CD4-positive, alpha-beta T cell treated with Interleukin-6 for 4 hours (primary cell): ENCODE measurements around the gene RYR2.

Experiments
- DNase-seq: peaks from one replicate; pipeline ENCODE4 v3.0.0-alpha.2; 2020; ENCODE audit warnings: mixed read lengths

The RYR2 gene

GRCh38 chr1:237478082-237478481, 436.1 kb downstream of the RYR2 start:
- DNase-seq, result no peak

GRCh38 chr1:237478842-237479241, 436.9 kb downstream of the RYR2 start:
- no peak for DNase-seq

GRCh38 chr1:237482777-237483176, 440.8 kb downstream of the RYR2 start:
- DNase-seq, result no peak

GRCh38 chr1:237492359-237492758, 450.4 kb downstream of the RYR2 start:
- DNase-seq, result no peak

- no peak for DNase-seq
These were observed 458.6 kb downstream of the RYR2 start for GRCh38 chr1:237500566-237500965.

GRCh38 chr1:237503292-237503691, 461.3 kb downstream of the RYR2 start:
- no peak for DNase-seq

- DNase-seq, result no peak
These were observed 465.0 kb downstream of the RYR2 start for GRCh38 chr1:237507005-237507404.

GRCh38 chr1:237509748-237510147, 467.8 kb downstream of the RYR2 start:
- DNase-seq, result no peak

- DNase-seq, result no peak
These were observed 483.1 kb downstream of the RYR2 start for GRCh38 chr1:237525102-237525501.

- no peak for DNase-seq
These were observed 485.8 kb downstream of the RYR2 start for GRCh38 chr1:237527761-237528160.

GRCh38 chr1:237528545-237528944, 486.6 kb downstream of the RYR2 start:
- no peak for DNase-seq

- DNase-seq, result no peak
These were observed 497.1 kb downstream of the RYR2 start for GRCh38 chr1:237539055-237539454.

- no peak for DNase-seq
These were observed 500.8 kb downstream of the RYR2 start for GRCh38 chr1:237542525-237543418.

- DNase-seq, result no peak
These were observed 511.1 kb downstream of the RYR2 start for GRCh38 chr1:237553078-237553477.

GRCh38 chr1:237556911-237557310, 514.9 kb downstream of the RYR2 start:
- no peak for DNase-seq

- no peak for DNase-seq
These were observed 520.3 kb downstream of the RYR2 start for GRCh38 chr1:237562242-237562823.

GRCh38 chr1:237565236-237565635, 523.3 kb downstream of the RYR2 start:
- DNase-seq, result no peak

GRCh38 chr1:237566581-237566980, 524.6 kb downstream of the RYR2 start:
- DNase-seq, result no peak

- DNase-seq, result no peak
These were observed 527.0 kb downstream of the RYR2 start for GRCh38 chr1:237568955-237569354.

- no peak for DNase-seq
These were observed 528.5 kb downstream of the RYR2 start for GRCh38 chr1:237570530-237570929.

GRCh38 chr1:237574536-237574935, 532.6 kb downstream of the RYR2 start:
- DNase-seq, result no peak

- no peak for DNase-seq
These were observed 536.6 kb downstream of the RYR2 start for GRCh38 chr1:237578540-237578939.

- DNase-seq, result no peak
These were observed 538.7 kb downstream of the RYR2 start for GRCh38 chr1:237580726-237581125.

- DNase-seq, result no peak
These were observed 541.3 kb downstream of the RYR2 start for GRCh38 chr1:237583270-237583669.

GRCh38 chr1:237583756-237584155, 541.8 kb downstream of the RYR2 start:
- no peak for DNase-seq
